Naive thymus-derived CD4-positive, alpha-beta T cell (primary cell): ENCODE results near the gene UBXN10. TPM values are rescaled to one million over a fixed set of nuclear protein-coding genes. Genes with fewer than 3 reads are reported as not detected.
A peak's percentile ranks its signal among the peaks of the same experiment; 100 is the strongest.

Source experiments
- ATAC-seq: fragments of 150-1000 bp; cut with Tn5 transposase; 2 replicates; pipeline ENCODE4 v1.10.0; 2021; ENCODE audit warnings: mild to moderate bottlenecking, moderate library complexity
- CTCF ChIA-PET: fragments of 350-600 bp; sonication (Branson Sonifier 250); formaldehyde crosslinking; loops from one replicate; lab custom pipeline; 2021; ENCODE audit warnings: antibody characterized with exemption; lab: Charles Lee
- POLR2A ChIA-PET: fragments of 350-600 bp; sonication (Branson Sonifier 250); formaldehyde crosslinking; loops from one replicate; lab custom pipeline; 2021; ENCODE audit warnings: antibody characterized with exemption, inconsistent platforms; lab: Charles Lee
- DNase-seq, 9 donors: peaks; one replicate each; pipeline versions ENCODE4 v3.0.0 to v3.0.0-alpha.2; 2020 to 2022; ENCODE audit warnings: mixed read lengths in 1 of 9
- H3K27ac ChIP-seq: one replicate; pipeline ENCODE4 v1.7.0; 2013; ENCODE audit warnings: mild to moderate bottlenecking, low read depth, low read length, moderate library complexity
- H3K27me3 ChIP-seq, 2 donors: one replicate each; pipeline ENCODE4 v1.7.0; 2013; ENCODE audit warnings: low read length in 2 of 2, mild to moderate bottlenecking in 2 of 2, moderate library complexity in 2 of 2; ENCODE audit not compliant: control insufficient read depth in 2 of 2, insufficient read depth in 2 of 2
- H3K36me3 ChIP-seq, 3 experiments: 1 replicate in 2 of 3; 2 replicates in 1 of 3; pipeline ENCODE4 v1.7.0; 2013; ENCODE audit warnings: low read length in 3 of 3, mild to moderate bottlenecking in 3 of 3, moderate library complexity in 1 of 3; ENCODE audit not compliant: insufficient read depth in 3 of 3, control insufficient read depth in 2 of 3
- H3K4me1 ChIP-seq, 2 donors: one replicate each; pipeline ENCODE4 v1.7.0; 2013; ENCODE audit warnings: low read length in 2 of 2, mild to moderate bottlenecking in 2 of 2, moderate library complexity in 1 of 2; ENCODE audit not compliant: control insufficient read depth in 2 of 2, insufficient read depth in 2 of 2
- H3K4me3 ChIP-seq: 2 replicates; pipeline ENCODE4 v1.7.0; 2013; ENCODE audit warnings: mild to moderate bottlenecking, low read length
- H3K9me3 ChIP-seq, 3 experiments: 1 replicate in 2 of 3; 2 replicates in 1 of 3; pipeline ENCODE4 v1.7.0; 2013; ENCODE audit warnings: low read length in 3 of 3; ENCODE audit not compliant: control insufficient read depth in 2 of 3
- H3K27ac Mint-ChIP-seq, 9 donors: one replicate each; pipeline ENCODE4 v1.8.0; 2020 to 2022; ENCODE audit warnings: mixed read lengths in 9 of 9, mild to moderate bottlenecking in 8 of 9, moderate library complexity in 5 of 9, inconsistent platforms in 2 of 9
- H3K27me3 Mint-ChIP-seq, 5 donors: one replicate each; pipeline ENCODE4 v1.8.0; 2021 to 2022; ENCODE audit warnings: mixed read lengths in 5 of 5, mild to moderate bottlenecking in 1 of 5
- H3K36me3 Mint-ChIP-seq, 5 donors: one replicate each; pipeline ENCODE4 v1.8.0; 2020 to 2022; ENCODE audit warnings: mixed read lengths in 5 of 5, mild to moderate bottlenecking in 3 of 5, inconsistent platforms in 1 of 5
- H3K4me1 Mint-ChIP-seq, 7 donors: one replicate each; pipeline ENCODE4 v1.8.0; 2020 to 2022; ENCODE audit warnings: mixed read lengths in 7 of 7, mild to moderate bottlenecking in 3 of 7, inconsistent platforms in 1 of 7
- H3K4me3 Mint-ChIP-seq, 10 donors: one replicate each; pipeline ENCODE4 v1.8.0; 2020 to 2022; ENCODE audit warnings: mild to moderate bottlenecking in 10 of 10, mixed read lengths in 10 of 10, moderate library complexity in 6 of 10, inconsistent platforms in 2 of 10
- H3K9me3 Mint-ChIP-seq, 11 donors: one replicate each; pipeline ENCODE4 v1.8.0; 2020 to 2022; ENCODE audit warnings: mixed read lengths in 11 of 11, mild to moderate bottlenecking in 4 of 11, inconsistent platforms in 1 of 11, moderate library complexity in 1 of 11
- intact Hi-C, 2 donors: fragments of 100-400 bp; cut with micrococcal nuclease; formaldehyde crosslinking; loops; one replicate each; pipeline ENCODE4 v1.15.1; 2023
- polyA plus RNA-seq, 2 donors: library from polyadenylated mRNA; unstranded; fragments of 300-500 nt; fragmentation: Illumina TruSeq; gene quantifications; one replicate each; pipeline ENCODE4 v1.2.3, GENCODE V29; 2021
- total RNA-seq, 6 experiments: library from RNA in 5 of 6; stranded (reverse) in 5 of 6; gene quantifications; 1 replicate in 5 of 6; 2 replicates in 1 of 6; pipeline ENCODE4 v1.2.3 and lab custom pipeline; 2021 to 2026

UBXN10 gene
- total and polyA plus RNA-seq, 7 experiments from 2014 or later, result 0.03 to 1.1 (median 0.55) TPM; not detected in 3

GRCh38 chr1:20147846-20148570 is 37.9 kb upstream of the UBXN10 start:
- Mint-ChIP-seq H3K4me3 (no peak overlapping the region), H3K4me1 (peaks cover 0 to 7% (median 2%) of the 10 kb centered on the region in 7 donors), H3K27me3 (peaks cover 0 to 2% (median 0%) of the 10 kb centered on the region in 5 donors), H3K9me3 (no peaks in the 10 kb centered on the region), H3K36me3 (no peaks in the 10 kb centered on the region), H3K27ac (no peak overlapping the region)
- H3K27me3 ChIP-seq, result no peaks in the 10 kb centered on the region
- ChIA-PET POLR2A (no interaction called here), CTCF (interaction anchor here (0.5 to 0.7 kb wide), 5 partner anchors 46 to 374 kb away, joined by 3 to 4 read pairs (median 3); no protein-coding TSS in a partner anchor)
- no peaks in the 10 kb centered on the region for H3K36me3 ChIP-seq
- DNase-seq, result no peak
- no peak for ATAC-seq
- intact Hi-C loops, result no loop called here
- H3K4me3 ChIP-seq, result no peak overlapping the region
- peaks cover 0 to 5% of the 10 kb centered on the region in 2 donors for H3K4me1 ChIP-seq
- H3K9me3 ChIP-seq, result no peaks in the 10 kb centered on the region
- H3K27ac ChIP-seq, result no peak overlapping the region

- peak overlapping the region in 1 of 10 donors; percentile 25 for H3K4me3 Mint-ChIP-seq
- H3K4me1 Mint-ChIP-seq, result peaks cover 0 to 9% (median 2%) of the 10 kb centered on the region in 7 donors
- H3K27ac Mint-ChIP-seq, result no peak overlapping the region
- ChIA-PET CTCF (interaction anchor here (0.6 kb wide), 1 partner anchor 230 kb away, joined by 3 read pairs; no protein-coding TSS in a partner anchor), POLR2A (no interaction called here)
- ATAC-seq, result no peak
- peaks cover 0 to 2% (median 0%) of the 10 kb centered on the region in 5 donors for H3K27me3 Mint-ChIP-seq
- Histone ChIP-seq H3K36me3 (no peaks in the 10 kb centered on the region), H3K27me3 (no peaks in the 10 kb centered on the region), H3K9me3 (no peaks in the 10 kb centered on the region), H3K4me1 (peaks cover 0 to 5% of the 10 kb centered on the region in 2 donors), H3K4me3 (no peak overlapping the region), H3K27ac (no peak overlapping the region)
- intact Hi-C loops, result no loop called here
- no peaks in the 10 kb centered on the region for H3K9me3 Mint-ChIP-seq
- no peak for DNase-seq
- no peaks in the 10 kb centered on the region for H3K36me3 Mint-ChIP-seq
Measured at GRCh38 chr1:20148571-20149500, 37.1 kb upstream of the UBXN10 start.

- no peak for DNase-seq
- Mint-ChIP-seq H3K4me3 (peak overlapping the region in 1 of 10 donors; percentile 25), H3K4me1 (peaks cover 4 to 18% (median 9%) of the 10 kb centered on the region in 7 donors), H3K27ac (no peak overlapping the region), H3K27me3 (no peaks in the 10 kb centered on the region), H3K9me3 (no peaks in the 10 kb centered on the region), H3K36me3 (peaks cover 0 to 2% (median 0%) of the 10 kb centered on the region in 5 donors)
- ATAC-seq, result no peak
- intact Hi-C loops, result no loop called here
- ChIA-PET CTCF (interaction anchor here (0.6 to 4.5 kb wide), 2 partner anchors 75 to 232 kb away, joined by 3 to 65 read pairs; no protein-coding TSS in a partner anchor), POLR2A (no interaction called here)
- no peaks in the 10 kb centered on the region for H3K9me3 ChIP-seq
- peaks cover 2 to 11% of the 10 kb centered on the region in 2 donors for H3K4me1 ChIP-seq
- H3K27me3 ChIP-seq, result no peaks in the 10 kb centered on the region
- no peak overlapping the region for H3K27ac ChIP-seq
- H3K36me3 ChIP-seq, result no peaks in the 10 kb centered on the region
- no peak overlapping the region for H3K4me3 ChIP-seq
Measured at GRCh38 chr1:20149601-20150325, 36.1 kb upstream of the UBXN10 start.

GRCh38 chr1:20150326-20150705 is 35.6 kb upstream of the UBXN10 start:
- H3K9me3 Mint-ChIP-seq, result no peaks in the 10 kb centered on the region
- no peak overlapping the region for H3K27ac ChIP-seq
- peaks cover 5 to 11% of the 10 kb centered on the region in 2 donors for H3K4me1 ChIP-seq
- H3K9me3 ChIP-seq, result no peaks in the 10 kb centered on the region
- no peak for ATAC-seq
- intact Hi-C loops, result no loop called here
- CTCF ChIA-PET, result interaction anchor here (0.6 to 4.5 kb wide), 2 partner anchors 75 to 232 kb away, joined by 3 to 65 read pairs; no protein-coding TSS in a partner anchor
- peaks cover 6 to 20% (median 12%) of the 10 kb centered on the region in 7 donors for H3K4me1 Mint-ChIP-seq
- no peaks in the 10 kb centered on the region for H3K27me3 Mint-ChIP-seq
- peaks cover 0 to 3% (median 0%) of the 10 kb centered on the region in 5 donors for H3K36me3 Mint-ChIP-seq
- DNase-seq, result no peak
- no peak overlapping the region for H3K4me3 Mint-ChIP-seq
- POLR2A ChIA-PET, result no interaction called here
- H3K27ac Mint-ChIP-seq, result no peak overlapping the region
- H3K4me3 ChIP-seq, result no peak overlapping the region
- no peaks in the 10 kb centered on the region for H3K36me3 ChIP-seq
- no peaks in the 10 kb centered on the region for H3K27me3 ChIP-seq

- no peak overlapping the region for H3K4me3 ChIP-seq
- peak overlapping the region in 4 of 10 donors; percentile 5 to 84 (median 35) for H3K4me3 Mint-ChIP-seq
- no peaks in the 10 kb centered on the region for H3K27me3 ChIP-seq
- ChIA-PET CTCF (interaction anchor here (4.5 kb wide), 1 partner anchor 233 kb away, joined by 65 read pairs; no protein-coding TSS in a partner anchor), POLR2A (interaction anchor here (0.6 kb wide), 1 partner anchor 644 kb away, joined by 3 read pairs; no protein-coding TSS in a partner anchor)
- H3K27me3 Mint-ChIP-seq, result no peaks in the 10 kb centered on the region
- ATAC-seq (no peak), DNase-seq (no peak)
- no peaks in the 10 kb centered on the region for H3K9me3 Mint-ChIP-seq
- H3K36me3 ChIP-seq, result no peaks in the 10 kb centered on the region
- peaks cover 0 to 3% (median 0%) of the 10 kb centered on the region in 5 donors for H3K36me3 Mint-ChIP-seq
- no peak overlapping the region for H3K27ac ChIP-seq
- intact Hi-C loops, result no loop called here
- peaks cover 6 to 20% (median 12%) of the 10 kb centered on the region in 7 donors for H3K4me1 Mint-ChIP-seq
- H3K4me1 ChIP-seq, result peaks cover 5 to 11% of the 10 kb centered on the region in 2 donors
- no peaks in the 10 kb centered on the region for H3K9me3 ChIP-seq
- no peak overlapping the region for H3K27ac Mint-ChIP-seq
Measured at GRCh38 chr1:20150969-20151368, 34.9 kb upstream of the UBXN10 start.
